Subcutaneous adipose tissue (tissue), 4 donors: ENCODE data around the gene GNAT1. TPM values are rescaled to one million over a fixed set of nuclear protein-coding genes. Genes with fewer than 3 reads are reported as not detected.

Experiments used
- CTCF ChIP-seq: fragments of 450-650 bp; IDR thresholded peaks from one replicate; pipeline ENCODE4 v1.5.1; 2016; ENCODE audit warnings: low read depth, mild to moderate bottlenecking, control low read depth, antibody characterized with exemption, moderate library complexity
- total RNA-seq, 4 donors: library from RNA; depleted of rRNA; stranded (reverse); fragments of >200 nt; gene quantifications; one replicate each; pipeline ENCODE4 v1.1.0, GENCODE V29; 2016

The GNAT1 gene
- total RNA-seq, 4 donors from 2014 or later: not detected

- no peak for TF ChIP-seq CTCF
Observed at GRCh38 chr3:50173685-50174516, 17.5 kb upstream of the GNAT1 start.

- TF ChIP-seq CTCF: no peak
Observed at GRCh38 chr3:50174517-50174895, 16.9 kb upstream of the GNAT1 start.

GRCh38 chr3:50174947-50175524 lies 16.4 kb upstream of the GNAT1 start:
- TF ChIP-seq CTCF: no peak

GRCh38 chr3:50177346-50177745 lies 14.1 kb upstream of the GNAT1 start:
- TF ChIP-seq CTCF: no peak

GRCh38 chr3:50179710-50180109 lies 11.7 kb upstream of the GNAT1 start:
- TF ChIP-seq CTCF: no peak

- TF ChIP-seq CTCF: no peak
Observed at GRCh38 chr3:50181985-50182384, 9.4 kb upstream of the GNAT1 start.

GRCh38 chr3:50182533-50183099 lies 8.8 kb upstream of the GNAT1 start:
- TF ChIP-seq CTCF: no peak
